PC-9 (cell line): Measurements from ENCODE around the gene PAIP2B. TPM values are rescaled to one million over a fixed set of nuclear protein-coding genes. Genes with fewer than 3 reads are reported as not detected.

Source experiments
- BruUV-seq: library from RNA; stranded (reverse); fragments of 400-500 nt; replicated peaks from 2 replicates; lab custom pipeline; 2021; lab: Mats Ljungman, UMichigan
- CTCF ChIA-PET: fragments of 300-600 bp; sonication (Branson Sonifier 250); formaldehyde crosslinking; loops from one replicate; lab custom pipeline; 2022; ENCODE audit warnings: antibody characterized with exemption; lab: Charles Lee
- POLR2A ChIA-PET: fragments of 300-600 bp; sonication (Branson Sonifier 250); formaldehyde crosslinking; loops from one replicate; lab custom pipeline; 2022; ENCODE audit warnings: antibody characterized with exemption; ENCODE audit not compliant: unreplicated experiment; lab: Charles Lee
- DNase-seq, 2 experiments: peaks; one replicate each; pipeline versions ENCODE4 v3.0.0 to v3.0.0-alpha.2; 2015 to 2022; ENCODE audit warnings: mixed read lengths in 1 of 2
- H2AFZ ChIP-seq: fragments of 200-600 bp; sonication (generic); 2 replicates; pipeline ENCODE4 v1.8.1; 2017; ENCODE audit warnings: antibody characterized with exemption
- H3F3A ChIP-seq: fragments of 200-600 bp; sonication (generic); 2 replicates; pipeline ENCODE4 v1.8.1; 2017; ENCODE audit warnings: antibody characterized with exemption, mild to moderate bottlenecking, low read depth; ENCODE audit not compliant: insufficient read depth
- H3K27ac ChIP-seq: fragments of 200-600 bp; sonication (generic); 2 replicates; pipeline ENCODE4 v1.6.1; 2016; ENCODE audit warnings: mixed run types
- H3K27me3 ChIP-seq: fragments of 200-600 bp; sonication (generic); 2 replicates; pipeline ENCODE4 v1.6.1; 2016; ENCODE audit warnings: low read depth, mixed run types; ENCODE audit not compliant: insufficient read depth
- H3K36me3 ChIP-seq: fragments of 200-600 bp; sonication (generic); 2 replicates; pipeline ENCODE4 v1.6.1; 2016; ENCODE audit warnings: low read depth, mixed run types
- H3K4me1 ChIP-seq: fragments of 200-600 bp; sonication (generic); replicated peaks from 2 replicates; pipeline ENCODE4 v1.6.1; 2016; ENCODE audit warnings: mixed run types; ENCODE audit not compliant: insufficient read depth
- H3K4me2 ChIP-seq: fragments of 200-600 bp; sonication (generic); 2 replicates; pipeline ENCODE4 v1.6.1; 2017; ENCODE audit warnings: mixed run types
- H3K4me3 ChIP-seq: fragments of 200-600 bp; sonication (generic); 2 replicates; pipeline ENCODE4 v1.6.1; 2016; ENCODE audit warnings: mixed run types
- H3K79me2 ChIP-seq: fragments of 200-600 bp; sonication (generic); 2 replicates; pipeline ENCODE4 v1.6.1; 2017; ENCODE audit warnings: low read depth, mixed run types
- H3K9me2 ChIP-seq: fragments of 200-600 bp; sonication (generic); 2 replicates; pipeline ENCODE4 v1.8.1; 2017; ENCODE audit warnings: mild to moderate bottlenecking; ENCODE audit not compliant: insufficient read depth
- H3K9me3 ChIP-seq: fragments of 200-600 bp; sonication (generic); 2 replicates; pipeline ENCODE4 v1.8.1; 2016; ENCODE audit warnings: low read depth; ENCODE audit not compliant: insufficient read depth
- H4K20me1 ChIP-seq: fragments of 200-600 bp; sonication (generic); 2 replicates; pipeline ENCODE4 v1.8.1; 2017; ENCODE audit not compliant: insufficient read depth
- EZH2 ChIP-seq: fragments of 200-600 bp; sonication (generic); IDR thresholded peaks from 2 replicates; pipeline ENCODE4 v1.8.0; 2017; ENCODE audit warnings: antibody characterized with exemption, low read depth
- intact Hi-C: fragments of 100-400 bp; cut with micrococcal nuclease; formaldehyde crosslinking; loops from one replicate; pipeline ENCODE4 v1.10.0; 2022; ENCODE audit not compliant: unreplicated experiment
- total RNA-seq: library from RNA; stranded (reverse); gene quantifications from 2 replicates; pipeline ENCODE4 v1.2.3, GENCODE V29; 2021
- TF ChIP-seq, protein P1 (sequence below): fragments of 200-600 bp; sonication (generic); conservative IDR thresholded peaks from 2 replicates; pipeline ENCODE4 v1.6.1; 2017; ENCODE audit warnings: mixed run types, antibody characterized with exemption, mild to moderate bottlenecking, moderate library complexity

Gene PAIP2B
- total RNA-seq, 1 experiment from 2014 or later = 6.1 TPM

DNA sequence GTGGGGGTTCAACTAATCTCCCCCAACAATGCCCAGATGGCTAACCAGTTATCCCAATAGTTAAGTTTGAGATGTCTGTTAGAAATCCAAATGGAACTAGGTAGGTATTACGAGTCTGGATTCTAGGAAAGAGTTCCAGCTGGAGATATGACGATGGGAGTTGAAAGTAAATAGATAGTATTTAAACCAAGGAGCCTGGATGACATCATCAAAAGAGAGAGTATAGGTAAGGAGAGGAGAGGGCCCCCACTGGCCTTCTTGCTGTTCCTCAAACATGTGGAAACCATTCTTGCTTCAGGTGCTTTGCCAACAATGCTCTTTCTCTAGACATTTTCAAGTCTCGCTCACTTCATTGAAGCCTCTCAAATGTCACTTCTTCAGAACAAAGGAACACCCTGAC is 26.0 kb upstream of the PAIP2B start:
- no peak overlapping the region for H3K4me3 ChIP-seq
- DNase-seq = no peak
- TF ChIP-seq, protein P1, sequence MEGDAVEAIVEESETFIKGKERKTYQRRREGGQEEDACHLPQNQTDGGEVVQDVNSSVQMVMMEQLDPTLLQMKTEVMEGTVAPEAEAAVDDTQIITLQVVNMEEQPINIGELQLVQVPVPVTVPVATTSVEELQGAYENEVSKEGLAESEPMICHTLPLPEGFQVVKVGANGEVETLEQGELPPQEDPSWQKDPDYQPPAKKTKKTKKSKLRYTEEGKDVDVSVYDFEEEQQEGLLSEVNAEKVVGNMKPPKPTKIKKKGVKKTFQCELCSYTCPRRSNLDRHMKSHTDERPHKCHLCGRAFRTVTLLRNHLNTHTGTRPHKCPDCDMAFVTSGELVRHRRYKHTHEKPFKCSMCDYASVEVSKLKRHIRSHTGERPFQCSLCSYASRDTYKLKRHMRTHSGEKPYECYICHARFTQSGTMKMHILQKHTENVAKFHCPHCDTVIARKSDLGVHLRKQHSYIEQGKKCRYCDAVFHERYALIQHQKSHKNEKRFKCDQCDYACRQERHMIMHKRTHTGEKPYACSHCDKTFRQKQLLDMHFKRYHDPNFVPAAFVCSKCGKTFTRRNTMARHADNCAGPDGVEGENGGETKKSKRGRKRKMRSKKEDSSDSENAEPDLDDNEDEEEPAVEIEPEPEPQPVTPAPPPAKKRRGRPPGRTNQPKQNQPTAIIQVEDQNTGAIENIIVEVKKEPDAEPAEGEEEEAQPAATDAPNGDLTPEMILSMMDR = no peak
- TF ChIP-seq EZH2 = no peak
- ChIA-PET CTCF (no interaction called here), POLR2A (no interaction called here)
- no peak overlapping the region for H3K4me2 ChIP-seq
- H3K27ac ChIP-seq = no peak overlapping the region
- intact Hi-C loops = no loop called here
- H3K79me2 ChIP-seq = no peaks in the 10 kb centered on the region
- H3K9me2 ChIP-seq = no peaks in the 10 kb centered on the region
- H4K20me1 ChIP-seq = no peaks in the 10 kb centered on the region
- no peaks in the 10 kb centered on the region for H3K4me1 ChIP-seq
- H3K27me3 ChIP-seq = peaks cover 11% of the 10 kb centered on the region; the same call in 1 of the 2 replicates
- 0 out of 2 replicates have a peak, but pooled peaks cover 3% of the 10 kb centered on the region for H3K9me3 ChIP-seq
- no TSS peak for BruUV-seq
- no peaks in the 10 kb centered on the region for H3K36me3 ChIP-seq
- H3F3A ChIP-seq = no peaks in the 10 kb centered on the region
- H2AFZ ChIP-seq = no peak overlapping the region

DNA sequence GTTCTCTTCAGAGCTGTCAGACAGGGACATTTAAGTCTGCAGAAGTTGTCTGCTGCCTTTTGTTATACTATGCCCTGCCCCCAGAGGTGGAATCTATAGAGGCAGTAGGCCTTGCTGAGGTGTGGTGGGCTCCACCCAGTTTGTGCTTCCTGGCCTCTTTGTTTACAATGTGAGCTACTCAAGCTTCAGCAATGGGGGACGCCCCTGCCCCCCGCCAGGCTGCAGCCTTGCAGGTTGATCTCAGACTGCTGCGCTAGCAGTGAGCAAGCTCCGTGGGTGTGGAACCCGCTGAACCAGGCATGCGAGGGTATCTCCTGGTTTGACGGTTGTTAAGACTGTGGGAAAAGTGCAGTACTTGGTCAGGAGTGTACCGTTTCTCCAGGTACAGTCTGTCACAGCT is 24.0 kb upstream of the PAIP2B start:
- no peaks in the 10 kb centered on the region for H4K20me1 ChIP-seq
- peaks cover 16% of the 10 kb centered on the region for H3K27me3 ChIP-seq
- ChIA-PET CTCF (no interaction called here), POLR2A (interaction anchor here (0.6 kb wide), 1 partner anchor 654 kb away, joined by 5 read pairs; no protein-coding TSS in a partner anchor)
- intact Hi-C loops = no loop called here
- no peaks in the 10 kb centered on the region for H3K79me2 ChIP-seq
- DNase-seq = peak in 1 of 2 experiments; percentile 23
- no TSS peak for BruUV-seq
- no peaks in the 10 kb centered on the region for H3K4me1 ChIP-seq
- 0 out of 2 replicates have a peak, but pooled peaks cover 3% of the 10 kb centered on the region for H3K9me3 ChIP-seq
- no peaks in the 10 kb centered on the region for H3K36me3 ChIP-seq
- no peaks in the 10 kb centered on the region for H3F3A ChIP-seq
- TF ChIP-seq EZH2 = no peak
- TF ChIP-seq, protein P1 = no peak
- no peak overlapping the region for H2AFZ ChIP-seq
- H3K4me3 ChIP-seq = no peak overlapping the region
- H3K27ac ChIP-seq = no peak overlapping the region
- peak overlapping the region; percentile 1; the same call in 1 of the 2 replicates for H3K4me2 ChIP-seq
- H3K9me2 ChIP-seq = no peaks in the 10 kb centered on the region

GRCh38 chr2:71244302-71244660 is 17.4 kb upstream of the PAIP2B start:
- no peak for DNase-seq
- TF ChIP-seq, protein P1 = no peak
- TF ChIP-seq EZH2 = no peak
- BruUV-seq = no TSS peak
- Histone ChIP-seq H3K79me2 (no peaks in the 10 kb centered on the region), H3K27me3 (peaks cover 63% of the 10 kb centered on the region), H3F3A (no peaks in the 10 kb centered on the region), H3K4me3 (no peak overlapping the region), H3K27ac (no peak overlapping the region), H3K4me1 (no peaks in the 10 kb centered on the region), H3K9me2 (no peaks in the 10 kb centered on the region), H3K36me3 (no peaks in the 10 kb centered on the region), H2AFZ (no peak overlapping the region), H3K9me3 (0 out of 2 replicates have a peak, but pooled peaks cover 3% of the 10 kb centered on the region), H4K20me1 (no peaks in the 10 kb centered on the region), H3K4me2 (no peak overlapping the region)
- intact Hi-C loops = no loop called here
- ChIA-PET POLR2A (no interaction called here), CTCF (no interaction called here)
